HG02840 (cell line): ENCODE results near the gene ECHDC3.

Experiments
- ATAC-seq: cut with Tn5 transposase; IDR thresholded peaks from one replicate; pipeline ENCODE4 v1.9.1; 2021; ENCODE audit warnings: mild to moderate bottlenecking, moderate library complexity, moderate number of reproducible peaks; ENCODE audit not compliant: unreplicated experiment, low FRiP score

The ECHDC3 gene

GRCh38 chr10:11775412-11775811 is 33.2 kb downstream of the ECHDC3 start:
- no peak for ATAC-seq

GRCh38 chr10:11776080-11776479 is 33.9 kb downstream of the ECHDC3 start:
- no peak for ATAC-seq

GRCh38 chr10:11781114-11781513 is 38.9 kb downstream of the ECHDC3 start:
- ATAC-seq: no peak

GRCh38 chr10:11782793-11783557 is 40.8 kb downstream of the ECHDC3 start:
- ATAC-seq: no peak

- no peak for ATAC-seq
Measured at GRCh38 chr10:11783558-11783865, 41.3 kb downstream of the ECHDC3 start.

GRCh38 chr10:11787374-11787773 is 45.2 kb downstream of the ECHDC3 start:
- ATAC-seq: no peak

GRCh38 chr10:11787846-11788245 is 45.7 kb downstream of the ECHDC3 start:
- no peak for ATAC-seq

- no peak for ATAC-seq
Measured at GRCh38 chr10:11789306-11789705, 47.1 kb downstream of the ECHDC3 start.

GRCh38 chr10:11789956-11790355 is 47.8 kb downstream of the ECHDC3 start:
- no peak for ATAC-seq

- no peak for ATAC-seq
Measured at GRCh38 chr10:11793762-11794479, 51.7 kb downstream of the ECHDC3 start.

- no peak for ATAC-seq
Measured at GRCh38 chr10:11794566-11794965, 52.4 kb downstream of the ECHDC3 start.

GRCh38 chr10:11795101-11795920 is 53.1 kb downstream of the ECHDC3 start:
- no peak for ATAC-seq

GRCh38 chr10:11796474-11796873 is 54.3 kb downstream of the ECHDC3 start:
- ATAC-seq: no peak

- no peak for ATAC-seq
Measured at GRCh38 chr10:11797281-11797680, 55.1 kb downstream of the ECHDC3 start.

GRCh38 chr10:11797847-11798633 is 55.9 kb downstream of the ECHDC3 start:
- no peak for ATAC-seq

GRCh38 chr10:11798845-11799735 is 56.9 kb downstream of the ECHDC3 start:
- no peak for ATAC-seq

GRCh38 chr10:11799736-11800080 is 57.5 kb downstream of the ECHDC3 start:
- ATAC-seq: no peak

GRCh38 chr10:11804336-11804735 is 62.2 kb downstream of the ECHDC3 start:
- no peak for ATAC-seq

- ATAC-seq: no peak
Measured at GRCh38 chr10:11805792-11806191, 63.6 kb downstream of the ECHDC3 start.

- ATAC-seq: no peak
Measured at GRCh38 chr10:11806706-11807105, 64.5 kb downstream of the ECHDC3 start.
